Measurements from ENCODE around the gene SPAG16. TPM values are rescaled to one million over a fixed set of nuclear protein-coding genes. Genes with fewer than 3 reads are reported as not detected.
"Not testable (repeated sequence)": the region's sequence is repeated elsewhere in the genome, so short reads cannot be mapped to it uniquely, and the experiment has no call there.

The SPAG16 gene
- total RNA-seq, 1 experiment from 2014 or later: 28.2 TPM

DNA sequence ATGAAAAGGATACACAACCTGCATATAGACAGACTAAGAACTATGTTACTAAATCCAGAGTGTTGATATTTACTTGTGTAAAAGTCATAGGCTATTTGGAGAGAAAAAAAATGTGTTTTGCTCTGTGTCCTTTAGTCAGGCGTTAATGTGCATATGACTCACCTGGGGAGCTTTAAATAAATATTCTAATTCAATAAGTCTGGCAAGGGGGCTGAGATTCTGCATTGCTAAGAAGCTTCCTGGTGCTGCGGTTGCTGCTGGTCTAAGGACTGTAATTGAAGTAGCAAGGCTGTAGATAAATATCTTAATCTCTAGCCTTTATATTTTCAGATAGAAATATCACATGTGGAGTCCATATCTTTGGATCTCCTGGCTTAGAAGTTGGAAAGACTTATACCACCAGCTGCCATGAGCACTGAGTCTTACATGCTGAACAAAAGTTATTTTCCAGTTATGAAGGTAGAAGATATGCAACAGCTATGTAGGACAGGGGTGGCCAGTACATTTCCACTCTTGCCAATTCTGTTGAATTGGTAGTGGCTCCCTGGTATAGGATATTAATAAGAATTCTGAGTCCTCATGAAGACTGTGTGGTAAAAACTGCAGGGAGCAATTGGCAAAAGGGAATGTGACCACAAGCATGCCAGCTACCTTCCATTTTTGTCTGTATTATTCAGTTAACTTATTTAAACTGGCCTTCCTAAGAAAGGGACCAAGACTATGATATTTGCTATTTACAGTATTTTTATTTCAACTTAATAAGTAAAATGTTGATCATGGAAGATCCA, 4.8 kb downstream of the SPAG16 start:
- no peaks in the 10 kb centered on the region for H3K27me3 ChIP-seq
- H3K36me3 ChIP-seq: peaks cover 4% of the 10 kb centered on the region; the same call in 1 of the 2 replicates
- no peak overlapping the region for H3K27ac ChIP-seq
- H3K4me1 ChIP-seq: no peaks in the 10 kb centered on the region
- no peak overlapping the region for H3K4me3 ChIP-seq
- no peaks in the 10 kb centered on the region for H3K9me3 ChIP-seq (replicated peaks)
- DNase-seq: no peak

DNA sequence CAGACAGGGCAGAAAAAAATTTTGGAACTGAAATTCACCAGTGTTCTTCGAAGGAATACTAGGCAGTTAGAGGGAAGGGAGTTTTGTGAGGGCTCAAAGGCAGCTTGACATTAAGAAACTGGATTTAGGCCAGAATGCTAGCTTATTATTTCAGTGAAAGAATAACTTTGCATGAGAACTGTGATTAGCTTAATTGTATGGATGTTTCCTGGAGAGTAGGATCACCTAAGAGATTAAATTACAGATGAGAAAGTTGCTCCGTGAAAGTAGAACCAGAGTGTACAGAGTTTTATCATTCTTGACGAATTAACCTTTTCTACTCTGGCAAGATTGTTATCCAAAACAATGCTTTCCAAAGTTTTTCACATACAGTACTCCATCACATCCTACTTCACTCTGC, 6.2 kb downstream of the SPAG16 start:
- no peaks in the 10 kb centered on the region for H3K27me3 ChIP-seq
- H3K27ac ChIP-seq: no peak overlapping the region
- no peaks in the 10 kb centered on the region for H3K9me3 ChIP-seq (replicated peaks)
- no peaks in the 10 kb centered on the region for H3K4me1 ChIP-seq
- H3K4me3 ChIP-seq: no peak overlapping the region
- peaks cover 4% of the 10 kb centered on the region; the same call in 1 of the 2 replicates for H3K36me3 ChIP-seq
- DNase-seq: no peak

GRCh38 chr2:213296270-213296669, 12.0 kb downstream of the SPAG16 start:
- Histone ChIP-seq H3K36me3 (peaks cover 12% of the 10 kb centered on the region; the same call in 1 of the 2 replicates), H3K27me3 (no peaks in the 10 kb centered on the region)
- no peak for DNase-seq

GRCh38 chr2:213306316-213306942, 22.2 kb downstream of the SPAG16 start:
- Histone ChIP-seq H3K9me3 (replicated peaks) (peaks cover 11% of the 10 kb centered on the region), H3K27ac (no peak overlapping the region), H3K36me3 (peaks cover 5% of the 10 kb centered on the region; the same call in 1 of the 2 replicates), H3K27me3 (no peaks in the 10 kb centered on the region), H3K4me3 (no peak overlapping the region), H3K4me1 (no peaks in the 10 kb centered on the region)
- DNase-seq: no peak

More at GRCh38 chr2:213296270-213296669, 12.0 kb downstream of the SPAG16 start:
- no peaks in the 10 kb centered on the region for H3K9me3 ChIP-seq (replicated peaks)
- H3K4me3 ChIP-seq: no peak overlapping the region
- no peak overlapping the region for H3K27ac ChIP-seq
- no peaks in the 10 kb centered on the region for H3K4me1 ChIP-seq

- Histone ChIP-seq H3K36me3 (0 out of 2 replicates have a peak, but pooled peaks cover 3% of the 10 kb centered on the region), H3K4me3 (no peak overlapping the region), H3K27ac (no peak overlapping the region), H3K4me1 (no peaks in the 10 kb centered on the region; the same call in 1 of the 2 replicates), H3K27me3 (no peaks in the 10 kb centered on the region), H3K9me3 (replicated peaks) (no peaks in the 10 kb centered on the region; the same call in 1 of the 2 replicates)
- no peak for DNase-seq
Observed at GRCh38 chr2:213315168-213315876, 31.1 kb downstream of the SPAG16 start.

DNA sequence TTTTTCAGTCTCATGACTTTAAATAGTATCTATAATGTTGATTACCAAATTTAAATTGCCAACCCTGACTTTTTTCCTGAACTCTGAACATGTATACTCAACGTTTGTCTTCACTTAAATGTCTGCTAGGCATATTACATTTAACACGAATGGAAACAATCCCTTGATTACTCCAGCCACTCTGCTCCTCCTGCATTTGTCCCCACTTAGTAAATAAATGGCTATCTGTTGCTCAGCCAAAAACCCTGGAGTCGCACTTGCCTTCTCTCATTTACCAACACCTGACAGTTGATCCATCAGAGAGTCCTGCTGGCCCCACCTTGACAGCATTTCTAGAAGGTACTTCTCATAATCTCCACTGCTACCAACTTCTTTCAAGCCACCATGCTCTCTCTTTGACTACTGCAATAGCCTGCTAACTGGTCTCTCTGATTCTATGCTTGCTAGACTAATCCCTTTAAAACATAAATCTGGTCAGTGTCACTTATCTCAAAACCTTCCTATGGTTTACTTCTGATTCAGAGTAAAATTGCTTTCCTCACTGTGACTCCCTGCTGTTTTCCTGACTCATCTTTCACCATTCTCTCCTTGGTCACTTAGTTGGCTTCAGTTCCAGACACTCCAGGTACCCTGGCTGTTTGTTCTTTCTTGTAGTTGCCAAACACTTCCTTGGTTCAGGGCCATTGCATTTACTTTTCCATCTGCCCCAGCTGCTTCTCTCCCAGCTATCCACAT, 31.9 kb downstream of the SPAG16 start:
- no peak for DNase-seq
- H3K4me3 ChIP-seq: no peak overlapping the region

GRCh38 chr2:213317929-213318328, 33.7 kb downstream of the SPAG16 start:
- Histone ChIP-seq H3K36me3 (no peaks in the 10 kb centered on the region), H3K4me3 (no peak overlapping the region), H3K9me3 (replicated peaks) (no peaks in the 10 kb centered on the region; the same call in 1 of the 2 replicates), H3K27ac (no peak overlapping the region), H3K27me3 (no peaks in the 10 kb centered on the region), H3K4me1 (no peaks in the 10 kb centered on the region; the same call in 1 of the 2 replicates)
- DNase-seq: peak in 1 of 2 experiments; percentile 40

More for the DNA sequence above, 31.9 kb downstream of the SPAG16 start:
- Histone ChIP-seq H3K27ac (no peak overlapping the region), H3K4me1 (no peaks in the 10 kb centered on the region; the same call in 1 of the 2 replicates), H3K27me3 (no peaks in the 10 kb centered on the region), H3K9me3 (replicated peaks) (no peaks in the 10 kb centered on the region; the same call in 1 of the 2 replicates), H3K36me3 (0 out of 2 replicates have a peak, but pooled peaks cover 3% of the 10 kb centered on the region)

GRCh38 chr2:213320604-213321003, 36.3 kb downstream of the SPAG16 start:
- no peak overlapping the region for H3K27ac ChIP-seq
- no peaks in the 10 kb centered on the region for H3K36me3 ChIP-seq
- H3K4me1 ChIP-seq: no peaks in the 10 kb centered on the region; the same call in 1 of the 2 replicates
- no peak overlapping the region for H3K4me3 ChIP-seq
- H3K27me3 ChIP-seq: no peaks in the 10 kb centered on the region
- DNase-seq: no peak
- H3K9me3 ChIP-seq (replicated peaks): no peaks in the 10 kb centered on the region; the same call in 1 of the 2 replicates

- no peaks in the 10 kb centered on the region for H3K9me3 ChIP-seq (replicated peaks)
- H3K4me3 ChIP-seq: no peak overlapping the region
- peaks cover 5% of the 10 kb centered on the region; the same call in 1 of the 2 replicates for H3K4me1 ChIP-seq
Observed at GRCh38 chr2:213336253-213336770, 52.0 kb downstream of the SPAG16 start.

DNA sequence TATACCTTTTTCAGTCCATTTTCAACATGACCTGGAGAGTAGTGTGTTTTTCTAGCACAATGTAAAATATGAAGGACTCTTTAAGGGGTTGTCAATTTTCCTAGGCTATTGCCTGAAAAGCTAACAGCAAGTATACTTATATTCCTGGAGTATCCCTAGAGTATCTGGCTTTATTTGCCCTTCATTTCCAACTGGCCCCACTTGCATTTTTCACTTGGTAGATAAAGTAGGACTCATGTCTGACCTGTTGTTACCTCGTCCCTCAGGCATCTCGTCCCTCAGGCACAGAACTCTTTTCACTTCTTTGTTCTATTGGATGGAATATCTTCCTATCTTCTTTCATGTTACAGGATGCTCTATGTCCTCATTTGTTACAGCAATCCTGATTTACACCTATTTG, 69.2 kb downstream of the SPAG16 start:
- Histone ChIP-seq H3K27ac (no peak overlapping the region), H3K4me1 (no peaks in the 10 kb centered on the region), H3K36me3 (no peaks in the 10 kb centered on the region), H3K27me3 (no peaks in the 10 kb centered on the region), H3K4me3 (no peak overlapping the region), H3K9me3 (replicated peaks) (no peaks in the 10 kb centered on the region)
- DNase-seq: no peak

More at GRCh38 chr2:213336253-213336770, 52.0 kb downstream of the SPAG16 start:
- H3K27me3 ChIP-seq: no peaks in the 10 kb centered on the region
- H3K36me3 ChIP-seq: no peaks in the 10 kb centered on the region; the same call in 1 of the 2 replicates
- peak overlapping the region; percentile 61 for H3K27ac ChIP-seq
- DNase-seq: peak; percentile 62 to 69

DNA sequence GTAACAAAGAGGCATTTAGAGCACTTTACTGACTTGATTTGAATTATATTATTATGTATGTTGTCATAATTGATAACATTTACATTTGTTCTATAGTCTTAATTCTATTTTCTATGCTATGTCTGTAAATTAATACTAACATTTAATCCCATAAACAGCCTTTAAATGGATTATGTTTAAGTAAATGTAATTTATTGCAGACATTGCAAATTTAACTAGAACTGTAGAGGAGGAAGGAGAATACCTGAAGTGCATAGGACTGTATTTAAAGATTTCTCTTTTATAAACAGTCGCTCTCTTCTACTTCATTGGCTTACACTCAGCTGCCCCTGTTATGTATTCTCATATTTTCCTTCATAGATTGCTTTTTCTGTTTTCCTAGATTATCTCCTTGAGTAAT, 92.4 kb downstream of the SPAG16 start:
- Histone ChIP-seq H3K27me3 (no peaks in the 10 kb centered on the region), H3K4me3 (no peak overlapping the region), H3K9me3 (replicated peaks) (no peaks in the 10 kb centered on the region), H3K36me3 (no peaks in the 10 kb centered on the region), H3K4me1 (no peaks in the 10 kb centered on the region), H3K27ac (no peak overlapping the region)
- DNase-seq: no peak

- DNase-seq; H3K4me1 ChIP-seq; H3K27me3 ChIP-seq; H3K27ac ChIP-seq; H3K36me3 ChIP-seq; H3K9me3 ChIP-seq (replicated peaks); H3K4me3 ChIP-seq: not testable (repeated sequence)
Observed at GRCh38 chr2:213407027-213407426, 122.8 kb downstream of the SPAG16 start.

DNA sequence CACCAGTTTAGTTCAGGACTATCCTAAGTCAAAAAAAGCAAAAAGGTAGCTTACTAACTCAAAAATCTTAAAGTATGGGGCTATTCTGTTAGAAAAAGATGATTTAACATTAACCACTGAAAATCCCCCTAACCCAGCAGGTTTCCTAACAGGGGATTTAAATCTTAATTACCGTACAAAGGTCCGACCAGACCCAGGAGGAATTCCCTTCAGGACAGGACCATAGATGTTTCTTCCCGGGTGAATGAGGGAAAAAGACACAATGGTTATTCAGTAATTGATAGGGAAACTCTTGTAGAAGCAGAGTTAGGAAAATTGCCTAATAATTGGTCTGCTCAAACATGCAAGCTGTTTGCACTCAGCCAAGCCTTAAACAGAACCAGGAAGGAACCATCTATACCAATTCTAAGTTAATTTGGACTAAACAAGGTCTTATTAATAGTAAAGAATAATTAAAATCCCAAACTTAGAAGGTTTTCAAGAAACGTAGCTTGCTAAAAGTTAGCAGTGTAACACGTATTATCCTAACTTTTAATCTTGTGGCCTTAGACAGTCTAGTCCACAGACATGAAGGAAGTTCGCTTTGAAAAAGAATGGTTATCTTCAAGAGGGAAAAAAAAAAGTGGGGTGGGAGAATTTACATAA, 124.3 kb downstream of the SPAG16 start:
- not testable (repeated sequence) for H3K36me3 ChIP-seq; H3K27ac ChIP-seq; DNase-seq; H3K27me3 ChIP-seq; H3K4me1 ChIP-seq; H3K4me3 ChIP-seq; H3K9me3 ChIP-seq (replicated peaks)

All from SJCRH30 (cell line).